Measurements from ENCODE around the gene MLIP.

The MLIP gene

DNA sequence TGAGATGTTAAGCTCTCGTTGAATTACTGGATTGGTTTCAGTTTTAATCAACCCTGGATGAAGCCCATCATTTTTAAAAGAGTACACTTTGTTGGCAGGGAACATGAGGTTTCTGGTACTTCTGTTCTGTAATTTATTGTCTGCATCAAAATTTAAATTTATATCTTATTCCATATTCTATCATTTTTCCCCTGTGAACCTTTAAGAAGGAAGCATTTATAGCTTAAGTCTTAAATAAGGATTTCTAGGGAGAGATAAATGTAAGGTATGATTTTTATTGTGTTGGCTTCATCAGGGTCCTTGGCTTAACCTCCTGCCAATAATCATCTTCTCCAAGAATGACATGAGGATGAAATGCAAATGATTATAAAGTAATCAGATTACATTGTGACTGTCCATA lies 40.6 kb downstream of the MLIP start:
- Histone ChIP-seq H3K27me3 (replicated peaks; ENCODE audit: control insufficient read depth, insufficient read depth, low read length) (no peaks in the 10 kb centered on the region), H3K9ac (ENCODE audit: low read length) (no peak overlapping the region), H3K9me3 (ENCODE audit: control insufficient read depth, low read length) (no peaks in the 10 kb centered on the region), H3K4me3 (ENCODE audit: low read length) (no peak overlapping the region), H3K36me3 (ENCODE audit: control insufficient read depth, insufficient read depth, low read length, severe bottlenecking) (no peaks in the 10 kb centered on the region), H3K4me1 (ENCODE audit: control insufficient read depth, insufficient read depth, low read length) (peaks cover 22% of the 10 kb centered on the region)
- DNase-seq (ENCODE audit: low read depth): no peak

DNA sequence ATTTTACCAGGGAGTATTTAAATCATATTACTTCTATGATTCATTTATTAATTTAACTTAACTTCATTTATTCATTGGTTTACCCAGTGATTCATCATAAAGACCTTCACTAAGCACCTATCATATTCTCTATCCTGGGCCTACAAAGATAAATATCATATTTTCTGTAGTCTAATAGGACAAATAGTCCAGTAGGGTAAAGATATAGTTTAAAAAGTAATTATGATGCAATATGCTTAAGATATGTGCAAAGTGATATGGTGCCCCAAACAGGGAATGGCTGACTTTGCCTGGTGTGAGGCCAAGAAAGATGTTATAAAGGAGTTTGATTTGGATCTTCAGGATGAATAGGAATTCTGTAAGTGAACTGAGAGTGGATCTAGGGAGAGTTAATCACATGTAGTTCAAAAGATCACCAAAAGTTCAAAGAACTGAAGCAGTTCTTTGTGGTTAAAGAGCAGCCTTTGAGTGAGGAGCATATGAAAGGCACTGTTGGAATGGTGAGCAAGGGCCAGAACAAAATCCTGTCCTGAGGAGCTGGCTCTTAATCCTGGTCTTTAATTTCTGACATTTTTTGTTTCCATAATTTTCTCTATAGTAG lies 45.5 kb downstream of the MLIP start:
- peaks cover 28% of the 10 kb centered on the region for H3K4me1 ChIP-seq (ENCODE audit: control insufficient read depth, insufficient read depth, low read length)
- no peaks in the 10 kb centered on the region for H3K9me3 ChIP-seq (ENCODE audit: control insufficient read depth, low read length)
- H3K27me3 ChIP-seq (replicated peaks; ENCODE audit: control insufficient read depth, insufficient read depth, low read length): no peaks in the 10 kb centered on the region
- no peak for DNase-seq (ENCODE audit: low read depth)
- no peak overlapping the region for H3K4me3 ChIP-seq (ENCODE audit: low read length)
- H3K9ac ChIP-seq (ENCODE audit: low read length): no peak overlapping the region
- no peaks in the 10 kb centered on the region for H3K36me3 ChIP-seq (ENCODE audit: control insufficient read depth, insufficient read depth, low read length, severe bottlenecking)

DNA sequence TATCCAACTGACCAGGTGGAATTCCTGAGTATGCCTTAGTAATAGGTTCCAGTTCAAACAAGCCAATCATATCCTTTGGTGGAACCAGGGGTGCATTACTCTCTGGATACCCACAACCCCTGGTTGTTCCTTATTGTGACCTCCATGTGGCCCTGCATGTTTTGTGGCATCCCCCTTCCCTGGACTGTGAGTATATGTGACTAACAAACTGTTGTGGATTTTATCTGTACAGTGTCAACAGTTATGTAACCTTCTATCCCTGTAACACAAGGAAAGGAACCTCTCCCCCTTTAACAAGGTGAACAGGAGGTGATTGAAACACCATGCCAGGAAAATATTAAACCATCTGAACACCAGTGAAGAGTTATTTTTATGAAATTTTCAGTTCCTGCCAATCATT lies 46.2 kb downstream of the MLIP start:
- Histone ChIP-seq H3K27me3 (replicated peaks; ENCODE audit: control insufficient read depth, insufficient read depth, low read length) (no peaks in the 10 kb centered on the region), H3K36me3 (ENCODE audit: control insufficient read depth, insufficient read depth, low read length, severe bottlenecking) (no peaks in the 10 kb centered on the region), H3K9me3 (ENCODE audit: control insufficient read depth, low read length) (no peaks in the 10 kb centered on the region), H3K4me1 (ENCODE audit: control insufficient read depth, insufficient read depth, low read length) (peaks cover 28% of the 10 kb centered on the region), H3K9ac (ENCODE audit: low read length) (no peak overlapping the region), H3K4me3 (ENCODE audit: low read length) (no peak overlapping the region)
- DNase-seq (ENCODE audit: low read depth): no peak

DNA sequence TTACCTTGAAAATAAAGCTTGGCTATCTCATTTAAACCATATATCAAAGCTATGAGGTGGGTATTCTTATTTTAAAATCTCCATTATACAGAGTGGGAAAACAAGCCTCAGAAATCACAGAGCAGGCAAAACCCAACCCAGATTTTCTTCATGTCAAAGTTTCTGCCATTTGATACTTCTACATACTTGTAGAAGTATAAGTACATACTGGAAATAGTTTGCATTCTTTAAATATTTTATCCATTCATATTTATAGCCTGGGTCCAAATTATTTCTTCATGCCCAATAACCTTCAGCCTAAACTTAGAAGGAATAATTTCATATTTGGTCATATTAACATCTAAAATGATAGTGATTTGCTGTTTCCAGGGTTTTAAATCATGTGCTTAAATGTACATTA lies 61.8 kb downstream of the MLIP start:
- Histone ChIP-seq H3K36me3 (ENCODE audit: control insufficient read depth, insufficient read depth, low read length, severe bottlenecking) (no peaks in the 10 kb centered on the region), H3K9ac (ENCODE audit: low read length) (peak overlapping the region; percentile 54), H3K4me3 (ENCODE audit: low read length) (no peak overlapping the region), H3K9me3 (ENCODE audit: control insufficient read depth, low read length) (peaks cover 9% of the 10 kb centered on the region), H3K4me1 (ENCODE audit: control insufficient read depth, insufficient read depth, low read length) (peaks cover 11% of the 10 kb centered on the region), H3K27me3 (replicated peaks; ENCODE audit: control insufficient read depth, insufficient read depth, low read length) (no peaks in the 10 kb centered on the region)
- peak; percentile 46 for DNase-seq (ENCODE audit: low read depth)

DNA sequence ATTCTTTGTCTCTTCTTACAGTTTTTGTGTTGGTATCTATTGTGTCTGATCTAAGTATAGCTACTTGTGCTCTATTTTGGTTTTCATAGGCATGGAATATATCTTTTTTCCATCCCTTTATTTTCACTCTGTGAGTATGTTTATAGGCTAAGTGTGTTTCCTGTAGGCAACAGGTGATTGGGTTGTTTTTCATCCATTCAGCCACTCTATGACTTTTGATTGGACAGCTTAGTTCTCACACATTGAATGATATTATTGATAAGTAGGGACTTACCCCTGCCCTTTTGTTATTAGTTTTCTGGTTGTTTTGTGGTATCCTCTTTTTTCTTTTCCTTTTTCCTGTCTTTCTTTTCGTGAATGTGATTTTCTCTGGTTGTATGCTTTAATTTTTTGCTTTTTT lies 67.9 kb downstream of the MLIP start:
- H3K9me3 ChIP-seq (ENCODE audit: control insufficient read depth, low read length): peaks cover 9% of the 10 kb centered on the region
- H3K27me3 ChIP-seq (replicated peaks; ENCODE audit: control insufficient read depth, insufficient read depth, low read length): no peaks in the 10 kb centered on the region
- no peak overlapping the region for H3K9ac ChIP-seq (ENCODE audit: low read length)
- no peaks in the 10 kb centered on the region for H3K36me3 ChIP-seq (ENCODE audit: control insufficient read depth, insufficient read depth, low read length, severe bottlenecking)
- no peak for DNase-seq (ENCODE audit: low read depth)
- no peak overlapping the region for H3K4me3 ChIP-seq (ENCODE audit: low read length)
- H3K4me1 ChIP-seq (ENCODE audit: control insufficient read depth, insufficient read depth, low read length): no peaks in the 10 kb centered on the region

DNA sequence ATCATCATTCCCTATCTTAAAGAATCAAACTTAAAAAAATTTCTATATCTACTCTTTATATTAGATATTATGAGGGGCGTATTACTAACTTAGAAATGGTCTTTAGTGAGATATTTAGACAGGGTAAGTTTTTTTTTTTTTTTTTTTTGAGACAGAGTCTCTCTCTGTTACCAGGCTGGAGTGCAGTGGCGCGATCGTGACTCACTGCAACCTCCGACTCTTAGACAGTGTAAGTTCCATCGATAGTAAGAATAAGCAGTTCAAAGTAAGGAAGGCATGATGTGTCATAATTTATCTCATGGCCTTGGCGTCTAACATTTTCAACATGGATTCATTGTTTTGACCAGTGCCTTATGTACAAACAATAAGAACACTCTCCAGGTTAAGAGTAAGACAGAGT lies 72.4 kb downstream of the MLIP start:
- Histone ChIP-seq H3K36me3 (ENCODE audit: control insufficient read depth, insufficient read depth, low read length, severe bottlenecking) (no peaks in the 10 kb centered on the region), H3K27me3 (replicated peaks; ENCODE audit: control insufficient read depth, insufficient read depth, low read length) (no peaks in the 10 kb centered on the region), H3K9me3 (ENCODE audit: control insufficient read depth, low read length) (no peaks in the 10 kb centered on the region), H3K4me1 (ENCODE audit: control insufficient read depth, insufficient read depth, low read length) (no peaks in the 10 kb centered on the region), H3K4me3 (ENCODE audit: low read length) (no peak overlapping the region), H3K9ac (ENCODE audit: low read length) (no peak overlapping the region)
- DNase-seq (ENCODE audit: low read depth): no peak

DNA sequence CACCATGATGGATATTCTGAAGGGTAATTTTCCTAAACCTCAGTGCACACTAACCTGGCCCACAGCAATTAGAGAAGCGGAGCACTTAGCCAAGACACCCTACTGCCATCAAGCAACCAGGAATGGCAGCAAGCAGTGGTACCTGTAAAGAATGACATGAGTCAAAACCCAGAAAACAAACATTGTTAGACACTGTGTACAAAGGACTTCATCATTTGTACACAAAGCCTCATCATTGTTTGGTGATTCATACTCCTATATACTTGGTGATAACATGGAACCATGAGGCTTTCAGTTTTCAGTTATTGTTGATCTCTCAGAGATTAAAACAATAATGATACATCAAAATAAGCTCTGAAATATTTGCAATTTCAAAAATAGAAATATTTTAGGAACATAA lies 74.6 kb downstream of the MLIP start:
- Histone ChIP-seq H3K9me3 (ENCODE audit: control insufficient read depth, low read length) (no peaks in the 10 kb centered on the region), H3K27me3 (replicated peaks; ENCODE audit: control insufficient read depth, insufficient read depth, low read length) (no peaks in the 10 kb centered on the region), H3K36me3 (ENCODE audit: control insufficient read depth, insufficient read depth, low read length, severe bottlenecking) (no peaks in the 10 kb centered on the region), H3K4me1 (ENCODE audit: control insufficient read depth, insufficient read depth, low read length) (no peaks in the 10 kb centered on the region), H3K9ac (ENCODE audit: low read length) (no peak overlapping the region), H3K4me3 (ENCODE audit: low read length) (no peak overlapping the region)
- no peak for DNase-seq (ENCODE audit: low read depth)

DNA sequence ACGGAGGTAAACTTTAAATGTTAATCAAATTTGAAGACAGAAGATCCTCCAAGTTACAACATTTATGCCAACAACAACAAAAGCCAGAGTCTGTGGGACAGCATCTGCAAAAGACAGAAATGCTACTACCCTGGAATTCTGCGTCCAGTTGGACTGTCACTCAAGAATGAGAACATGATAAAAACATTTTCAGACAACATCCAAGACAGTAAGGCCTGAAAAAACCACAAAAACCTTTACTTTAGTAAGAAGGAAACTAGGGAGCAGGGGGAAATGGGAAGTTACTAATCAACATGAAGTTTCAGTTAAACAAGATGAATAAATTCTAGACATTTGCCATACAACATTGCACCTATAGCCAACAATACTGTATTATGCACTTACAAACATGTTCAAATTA lies 77.6 kb downstream of the MLIP start:
- H3K9me3 ChIP-seq (ENCODE audit: control insufficient read depth, low read length): no peaks in the 10 kb centered on the region
- no peaks in the 10 kb centered on the region for H3K27me3 ChIP-seq (replicated peaks; ENCODE audit: control insufficient read depth, insufficient read depth, low read length)
- H3K4me1 ChIP-seq (ENCODE audit: control insufficient read depth, insufficient read depth, low read length): peaks cover 14% of the 10 kb centered on the region
- no peak for DNase-seq (ENCODE audit: low read depth)
- H3K4me3 ChIP-seq (ENCODE audit: low read length): no peak overlapping the region
- no peak overlapping the region for H3K9ac ChIP-seq (ENCODE audit: low read length)
- H3K36me3 ChIP-seq (ENCODE audit: control insufficient read depth, insufficient read depth, low read length, severe bottlenecking): no peaks in the 10 kb centered on the region

DNA sequence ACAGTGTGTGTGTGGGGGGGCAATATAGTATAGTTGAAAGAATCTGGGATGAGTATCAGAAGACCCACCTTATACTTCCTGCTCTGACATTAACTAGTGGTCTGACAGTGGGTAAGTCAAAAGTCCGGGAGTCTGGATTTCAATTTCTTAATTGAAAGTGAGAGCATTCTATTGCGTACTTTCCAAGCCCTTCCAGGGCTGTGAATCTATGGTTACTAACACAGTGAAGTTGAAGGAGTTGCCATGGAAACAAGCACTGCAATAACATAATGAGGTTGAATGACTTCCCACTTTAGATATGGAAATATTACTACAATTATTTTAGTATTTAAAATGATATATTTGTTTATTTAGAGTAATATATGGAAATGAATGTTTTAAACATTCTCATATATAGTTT lies 80.2 kb downstream of the MLIP start:
- no peak overlapping the region for H3K9ac ChIP-seq (ENCODE audit: low read length)
- peak; percentile 28 for DNase-seq (ENCODE audit: low read depth)

DNA sequence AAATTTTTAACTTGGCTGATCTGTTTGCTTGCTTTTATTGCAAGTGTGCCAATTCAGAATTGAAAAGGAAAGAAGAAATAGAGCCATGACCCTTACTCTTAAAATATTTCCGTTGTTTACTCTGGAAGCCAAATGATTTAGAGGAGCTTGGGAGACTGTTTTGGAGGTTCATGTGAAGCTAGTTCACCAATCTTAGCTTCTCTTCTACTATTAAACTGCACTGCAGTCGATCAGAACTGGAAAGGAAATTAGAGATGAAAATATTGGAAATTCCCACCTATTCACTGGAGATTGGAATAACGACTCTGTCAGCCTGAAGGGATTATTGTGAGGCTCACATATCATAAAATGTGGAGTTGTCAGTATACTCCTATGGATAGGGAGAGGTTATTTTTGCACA lies 81.8 kb downstream of the MLIP start:
- no peak for DNase-seq (ENCODE audit: low read depth)
- peak overlapping the region; percentile 55 for H3K4me3 ChIP-seq (ENCODE audit: low read length)
- H3K9me3 ChIP-seq (ENCODE audit: control insufficient read depth, low read length): no peaks in the 10 kb centered on the region
- H3K27me3 ChIP-seq (replicated peaks; ENCODE audit: control insufficient read depth, insufficient read depth, low read length): no peaks in the 10 kb centered on the region
- H3K36me3 ChIP-seq (ENCODE audit: control insufficient read depth, insufficient read depth, low read length, severe bottlenecking): no peaks in the 10 kb centered on the region
- H3K9ac ChIP-seq (ENCODE audit: low read length): peak overlapping the region; percentile 72
- peaks cover 31% of the 10 kb centered on the region for H3K4me1 ChIP-seq (ENCODE audit: control insufficient read depth, insufficient read depth, low read length)

More for the DNA sequence above, 80.2 kb downstream of the MLIP start:
- H3K4me1 ChIP-seq (ENCODE audit: control insufficient read depth, insufficient read depth, low read length): peaks cover 23% of the 10 kb centered on the region
- no peak overlapping the region for H3K4me3 ChIP-seq (ENCODE audit: low read length)
- no peaks in the 10 kb centered on the region for H3K36me3 ChIP-seq (ENCODE audit: control insufficient read depth, insufficient read depth, low read length, severe bottlenecking)
- H3K27me3 ChIP-seq (replicated peaks; ENCODE audit: control insufficient read depth, insufficient read depth, low read length): no peaks in the 10 kb centered on the region
- no peaks in the 10 kb centered on the region for H3K9me3 ChIP-seq (ENCODE audit: control insufficient read depth, low read length)

DNA sequence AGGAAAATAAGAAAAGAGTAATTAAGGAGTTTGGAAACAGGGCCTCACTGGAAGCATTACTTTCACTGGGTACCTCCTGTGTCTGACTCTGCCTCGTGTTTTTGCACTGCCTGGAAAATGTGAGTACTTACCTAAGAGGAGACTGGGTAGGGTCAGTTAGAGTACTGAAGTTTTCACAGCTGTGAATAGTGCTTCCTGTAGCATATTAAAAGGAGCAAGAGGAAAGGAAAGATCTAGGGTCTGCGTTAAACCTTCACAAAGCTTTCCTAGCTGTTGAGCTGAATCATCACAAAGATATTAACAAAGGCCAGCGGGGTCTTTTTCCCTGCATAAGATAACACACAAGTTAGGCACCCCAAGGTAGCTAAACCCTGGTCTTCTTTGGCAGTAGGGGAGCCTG lies 82.3 kb downstream of the MLIP start:
- Histone ChIP-seq H3K4me3 (ENCODE audit: low read length) (no peak overlapping the region), H3K4me1 (ENCODE audit: control insufficient read depth, insufficient read depth, low read length) (peaks cover 36% of the 10 kb centered on the region), H3K9ac (ENCODE audit: low read length) (peak overlapping the region; percentile 72), H3K27me3 (replicated peaks; ENCODE audit: control insufficient read depth, insufficient read depth, low read length) (no peaks in the 10 kb centered on the region), H3K9me3 (ENCODE audit: control insufficient read depth, low read length) (no peaks in the 10 kb centered on the region), H3K36me3 (ENCODE audit: control insufficient read depth, insufficient read depth, low read length, severe bottlenecking) (no peaks in the 10 kb centered on the region)
- DNase-seq (ENCODE audit: low read depth): no peak

DNA sequence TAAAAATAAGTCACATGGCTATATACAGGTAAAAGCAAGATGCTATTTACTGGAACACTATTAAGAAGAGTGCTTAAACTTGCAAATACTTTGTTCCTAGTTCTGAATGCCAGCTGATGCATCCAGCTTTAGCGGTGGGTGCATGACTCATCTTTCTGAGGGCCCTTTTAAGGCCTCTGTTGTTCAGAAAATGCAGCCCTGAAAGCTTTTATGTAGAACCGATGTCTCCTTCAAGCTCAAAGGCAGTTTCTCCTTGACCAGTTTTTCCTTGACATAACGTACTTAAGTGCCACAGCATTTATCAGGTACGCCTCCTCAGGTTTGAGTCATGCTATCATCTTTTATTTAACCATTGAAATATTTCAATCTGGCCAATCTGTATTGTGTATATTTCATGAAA lies 82.8 kb downstream of the MLIP start:
- H3K4me1 ChIP-seq (ENCODE audit: control insufficient read depth, insufficient read depth, low read length): peaks cover 36% of the 10 kb centered on the region
- H3K4me3 ChIP-seq (ENCODE audit: low read length): no peak overlapping the region
- H3K27me3 ChIP-seq (replicated peaks; ENCODE audit: control insufficient read depth, insufficient read depth, low read length): no peaks in the 10 kb centered on the region
- peak; percentile 59 for DNase-seq (ENCODE audit: low read depth)
- H3K36me3 ChIP-seq (ENCODE audit: control insufficient read depth, insufficient read depth, low read length, severe bottlenecking): no peaks in the 10 kb centered on the region
- H3K9ac ChIP-seq (ENCODE audit: low read length): peak overlapping the region; percentile 72
- H3K9me3 ChIP-seq (ENCODE audit: control insufficient read depth, low read length): no peaks in the 10 kb centered on the region

Data from adipocyte (in vitro differentiated cells).